GM19043 (cell line): ENCODE measurements around the gene SMYD3.

Experiments
- ATAC-seq: cut with Tn5 transposase; IDR thresholded peaks from one replicate; pipeline ENCODE4 v1.9.1; 2021; ENCODE audit warnings: low read depth; ENCODE audit not compliant: unreplicated experiment

SMYD3 gene

GRCh38 chr1:246418565-246419312, 88.3 kb downstream of the SMYD3 start:
- ATAC-seq, result no peak

GRCh38 chr1:246417813-246418564, 89.1 kb downstream of the SMYD3 start:
- no peak for ATAC-seq

- no peak for ATAC-seq
Observed at GRCh38 chr1:246417152-246417812, 89.8 kb downstream of the SMYD3 start.

GRCh38 chr1:246416261-246416660, 90.8 kb downstream of the SMYD3 start:
- no peak for ATAC-seq

GRCh38 chr1:246415028-246415427, 92.1 kb downstream of the SMYD3 start:
- ATAC-seq, result no peak

GRCh38 chr1:246413430-246413829, 93.6 kb downstream of the SMYD3 start:
- ATAC-seq, result no peak

- ATAC-seq, result no peak
Observed at GRCh38 chr1:246404078-246404477, 103.0 kb downstream of the SMYD3 start.

- ATAC-seq, result no peak
Observed at GRCh38 chr1:246398126-246398813, 108.8 kb downstream of the SMYD3 start.

GRCh38 chr1:246397046-246397445, 110.0 kb downstream of the SMYD3 start:
- ATAC-seq, result no peak

GRCh38 chr1:246396322-246396721, 110.8 kb downstream of the SMYD3 start:
- ATAC-seq, result no peak

- no peak for ATAC-seq
Observed at GRCh38 chr1:246394121-246394520, 113.0 kb downstream of the SMYD3 start.

GRCh38 chr1:246390855-246391254, 116.2 kb downstream of the SMYD3 start:
- no peak for ATAC-seq

GRCh38 chr1:246384616-246385015, 122.5 kb downstream of the SMYD3 start:
- no peak for ATAC-seq

GRCh38 chr1:246383791-246384190, 123.3 kb downstream of the SMYD3 start:
- no peak for ATAC-seq

GRCh38 chr1:246383239-246383589, 123.9 kb downstream of the SMYD3 start:
- no peak for ATAC-seq

- no peak for ATAC-seq
Observed at GRCh38 chr1:246382589-246383238, 124.4 kb downstream of the SMYD3 start.

GRCh38 chr1:246381452-246381851, 125.6 kb downstream of the SMYD3 start:
- no peak for ATAC-seq

- no peak for ATAC-seq
Observed at GRCh38 chr1:246377625-246378153, 129.4 kb downstream of the SMYD3 start.

- no peak for ATAC-seq
Observed at GRCh38 chr1:246373828-246374569, 133.1 kb downstream of the SMYD3 start.

GRCh38 chr1:246372559-246372958, 134.5 kb downstream of the SMYD3 start:
- ATAC-seq, result no peak
